BLaER1 treated with 17β-estradiol and CSF1 and Interleukin-3, amounts not matched to agents 10 nM and 100 nM (cell line): ENCODE measurements around the gene DNMT3A.

Experiments
- H3K27ac ChIP-seq, 11 experiments: shearing (Covaris generic); formaldehyde crosslinking; 2 replicates each; pipeline ENCODE4 v1.8.1; 2022
- H3K27me3 ChIP-seq, 11 experiments: shearing (Covaris generic); formaldehyde crosslinking; 2 replicates each; pipeline ENCODE4 v1.8.1; 2022
- H3K36me3 ChIP-seq, 11 experiments: shearing (Covaris generic); formaldehyde crosslinking; 2 replicates each; pipeline ENCODE4 v1.8.1; 2022
- H3K4me1 ChIP-seq, 10 experiments: shearing (Covaris generic); formaldehyde crosslinking; 2 replicates each; pipeline ENCODE4 v1.8.1; 2022
- H3K4me2 ChIP-seq, 11 experiments: shearing (Covaris generic); formaldehyde crosslinking; 2 replicates each; pipeline ENCODE4 v1.8.1; 2022
- H3K4me3 ChIP-seq, 10 experiments: shearing (Covaris generic); formaldehyde crosslinking; 2 replicates each; pipeline ENCODE4 v1.8.1; 2022
- H3K9ac ChIP-seq, 11 experiments: shearing (Covaris generic); formaldehyde crosslinking; 2 replicates each; pipeline ENCODE4 v1.8.1; 2022
- H3K9me3 ChIP-seq, 11 experiments: shearing (Covaris generic); formaldehyde crosslinking; replicated peaks in 1 of 11; 2 replicates each; pipeline ENCODE4 v1.8.1; 2022
- H4K20me1 ChIP-seq, 11 experiments: shearing (Covaris generic); formaldehyde crosslinking; 2 replicates each; pipeline ENCODE4 v1.8.1; 2022
- Cebpa-rat ChIP-seq, 11 experiments: shearing (Covaris generic); IDR thresholded peaks; 2 replicates each; pipeline ENCODE4 v1.8.1; 2022

DNMT3A gene

GRCh38 chr2:25281941-25282340, 59.8 kb downstream of the DNMT3A start:
- Histone ChIP-seq H3K9ac (no peak overlapping the region), H3K27me3 (no peaks in the 10 kb centered on the region), H3K4me3 (no peak overlapping the region), H3K4me2 (no peak overlapping the region), H3K36me3 (peaks cover 19 to 38% (median 26%) of the 10 kb centered on the region in 11 experiments; a peak in 21 of 22 replicates), H3K4me1 (peaks cover 60 to 74% (median 64%) of the 10 kb centered on the region in 10 experiments), H3K9me3 (no peaks in the 10 kb centered on the region), H3K27ac (0 out of 22 replicates have a peak overlapping the region, but pooled peaks of 1 of the 11 experiments have one; percentile 5), H4K20me1 (no peaks in the 10 kb centered on the region)
- no peak for TF ChIP-seq Cebpa-rat (IDR thresholded peaks at IDR 0.05)

- Histone ChIP-seq H3K9me3 (no peaks in the 10 kb centered on the region), H3K4me3 (no peak overlapping the region), H3K4me2 (no peak overlapping the region; a peak in 1 of 22 replicates), H3K36me3 (peaks cover 19 to 38% (median 26%) of the 10 kb centered on the region in 11 experiments; a peak in 21 of 22 replicates), H4K20me1 (no peaks in the 10 kb centered on the region), H3K27ac (0 out of 22 replicates have a peak overlapping the region, but pooled peaks of 1 of the 11 experiments have one; percentile 5), H3K27me3 (no peaks in the 10 kb centered on the region), H3K4me1 (peaks cover 60 to 74% (median 64%) of the 10 kb centered on the region in 10 experiments), H3K9ac (no peak overlapping the region)
- TF ChIP-seq Cebpa-rat (IDR thresholded peaks at IDR 0.05): no peak
Measured at GRCh38 chr2:25281522-25281921, 60.2 kb downstream of the DNMT3A start.

- peak overlapping the region; percentile 77 to 98 (median 95) for H3K4me2 ChIP-seq
Measured at GRCh38 chr2:25280051-25280687, 61.6 kb downstream of the DNMT3A start.

GRCh38 chr2:25279091-25279651, 62.6 kb downstream of the DNMT3A start:
- no peak for TF ChIP-seq Cebpa-rat (IDR thresholded peaks at IDR 0.05)
- peak overlapping the region in 4 of 10 experiments; percentile 5 to 22 (median 16); a peak in 4 of 20 replicates for H3K4me3 ChIP-seq
- peak overlapping the region; percentile 91 to 98 (median 95) for H3K4me2 ChIP-seq
- H3K27ac ChIP-seq: peak overlapping the region; percentile 68 to 97 (median 92); a peak in 21 of 22 replicates
- no peaks in the 10 kb centered on the region for H4K20me1 ChIP-seq
- H3K9ac ChIP-seq: peak overlapping the region; percentile 42 to 90 (median 84); a peak in 21 of 22 replicates
- H3K27me3 ChIP-seq: no peaks in the 10 kb centered on the region
- H3K36me3 ChIP-seq: peaks cover 19 to 37% (median 26%) of the 10 kb centered on the region in 11 experiments; a peak in 21 of 22 replicates
- H3K9me3 ChIP-seq: no peaks in the 10 kb centered on the region
- H3K4me1 ChIP-seq: peaks cover 66 to 79% (median 69%) of the 10 kb centered on the region in 10 experiments

More at GRCh38 chr2:25280051-25280687, 61.6 kb downstream of the DNMT3A start:
- Histone ChIP-seq H3K27ac (peak overlapping the region; percentile 68 to 97 (median 92); a peak in 21 of 22 replicates), H3K4me1 (peaks cover 60 to 74% (median 64%) of the 10 kb centered on the region in 10 experiments), H4K20me1 (no peaks in the 10 kb centered on the region), H3K36me3 (peaks cover 19 to 38% (median 26%) of the 10 kb centered on the region in 11 experiments; a peak in 21 of 22 replicates), H3K4me3 (no peak overlapping the region), H3K9ac (peak overlapping the region; percentile 42 to 90 (median 84); a peak in 14 of 22 replicates), H3K9me3 (no peaks in the 10 kb centered on the region), H3K27me3 (no peaks in the 10 kb centered on the region)
- TF ChIP-seq Cebpa-rat (IDR thresholded peaks at IDR 0.05): no peak

- no peaks in the 10 kb centered on the region for H3K27me3 ChIP-seq
- peaks cover 82 to 96% (median 85%) of the 10 kb centered on the region in 10 experiments for H3K4me1 ChIP-seq
- H3K9ac ChIP-seq: peak overlapping the region; percentile 78 to 90 (median 84)
- H3K4me3 ChIP-seq: peak overlapping the region; percentile 28 to 64 (median 48)
- H3K9me3 ChIP-seq: no peaks in the 10 kb centered on the region
- no peak for TF ChIP-seq Cebpa-rat (IDR thresholded peaks at IDR 0.05)
- H4K20me1 ChIP-seq: no peaks in the 10 kb centered on the region
- peaks cover 6 to 27% (median 15%) of the 10 kb centered on the region in 11 experiments; a peak in 21 of 22 replicates for H3K36me3 ChIP-seq
- peak overlapping the region; percentile 82 to 97 (median 92) for H3K27ac ChIP-seq
- H3K4me2 ChIP-seq: peak overlapping the region; percentile 91 to 98 (median 95)
Measured at GRCh38 chr2:25276569-25277465, 64.9 kb downstream of the DNMT3A start.

- H3K36me3 ChIP-seq: peaks cover 0 to 27% (median 13%) of the 10 kb centered on the region in 11 experiments; a peak in 21 of 22 replicates
- peaks cover 78 to 84% (median 80%) of the 10 kb centered on the region in 10 experiments for H3K4me1 ChIP-seq
- H4K20me1 ChIP-seq: no peaks in the 10 kb centered on the region
- H3K9ac ChIP-seq: peak overlapping the region; percentile 34 to 90 (median 84); a peak in 21 of 22 replicates
- H3K4me2 ChIP-seq: peak overlapping the region; percentile 91 to 98 (median 95)
- H3K27me3 ChIP-seq: no peaks in the 10 kb centered on the region
- no peaks in the 10 kb centered on the region for H3K9me3 ChIP-seq
- H3K4me3 ChIP-seq: no peak overlapping the region
- peak overlapping the region; percentile 52 to 97 (median 92); a peak in 20 of 22 replicates for H3K27ac ChIP-seq
- TF ChIP-seq Cebpa-rat (IDR thresholded peaks at IDR 0.05): no peak
Measured at GRCh38 chr2:25275575-25275965, 66.2 kb downstream of the DNMT3A start.

- peak overlapping the region; percentile 34 to 90 (median 84); a peak in 21 of 22 replicates for H3K9ac ChIP-seq
- peaks cover 4 to 31% (median 17%) of the 10 kb centered on the region in 11 experiments; a peak in 21 of 22 replicates for H3K36me3 ChIP-seq
- no peaks in the 10 kb centered on the region for H3K9me3 ChIP-seq
- no peaks in the 10 kb centered on the region for H4K20me1 ChIP-seq
- H3K27ac ChIP-seq: peak overlapping the region; percentile 52 to 97 (median 92); a peak in 20 of 22 replicates
- peak overlapping the region; percentile 91 to 98 (median 95) for H3K4me2 ChIP-seq
- H3K27me3 ChIP-seq: no peaks in the 10 kb centered on the region
- TF ChIP-seq Cebpa-rat (IDR thresholded peaks at IDR 0.05): no peak
- no peak overlapping the region; a peak in 1 of 20 replicates for H3K4me3 ChIP-seq
- peaks cover 73 to 78% (median 75%) of the 10 kb centered on the region in 10 experiments for H3K4me1 ChIP-seq
Measured at GRCh38 chr2:25274868-25275574, 66.7 kb downstream of the DNMT3A start.
